ENCODE results near the gene RPL3. TPM values are rescaled to one million over a fixed set of nuclear protein-coding genes. Genes with fewer than 3 reads are reported as not detected.

RPL3 gene
- total RNA-seq, 6 experiments from 2014 or later, result 1,444 to 1,605 (median 1,488) TPM

GRCh38 chr22:39312410-39312809 is 7.0 kb downstream of the RPL3 start:
- Mint-ChIP-seq H3K27ac (peak overlapping the region; percentile 65; the same call in 1 of the 2 replicates), H3K4me1 (ENCODE audit: low read depth) (peaks cover 84% of the 10 kb centered on the region), H3K9me3 (no peaks in the 10 kb centered on the region), H3K36me3 (ENCODE audit: low read depth) (peaks cover 56% of the 10 kb centered on the region), H3K27me3 (ENCODE audit: insufficient read depth) (peaks cover 51% of the 10 kb centered on the region), H3K4me3 (peak overlapping the region; percentile 32; the same call in 1 of the 2 replicates)
- TF ChIP-seq, protein P1, sequence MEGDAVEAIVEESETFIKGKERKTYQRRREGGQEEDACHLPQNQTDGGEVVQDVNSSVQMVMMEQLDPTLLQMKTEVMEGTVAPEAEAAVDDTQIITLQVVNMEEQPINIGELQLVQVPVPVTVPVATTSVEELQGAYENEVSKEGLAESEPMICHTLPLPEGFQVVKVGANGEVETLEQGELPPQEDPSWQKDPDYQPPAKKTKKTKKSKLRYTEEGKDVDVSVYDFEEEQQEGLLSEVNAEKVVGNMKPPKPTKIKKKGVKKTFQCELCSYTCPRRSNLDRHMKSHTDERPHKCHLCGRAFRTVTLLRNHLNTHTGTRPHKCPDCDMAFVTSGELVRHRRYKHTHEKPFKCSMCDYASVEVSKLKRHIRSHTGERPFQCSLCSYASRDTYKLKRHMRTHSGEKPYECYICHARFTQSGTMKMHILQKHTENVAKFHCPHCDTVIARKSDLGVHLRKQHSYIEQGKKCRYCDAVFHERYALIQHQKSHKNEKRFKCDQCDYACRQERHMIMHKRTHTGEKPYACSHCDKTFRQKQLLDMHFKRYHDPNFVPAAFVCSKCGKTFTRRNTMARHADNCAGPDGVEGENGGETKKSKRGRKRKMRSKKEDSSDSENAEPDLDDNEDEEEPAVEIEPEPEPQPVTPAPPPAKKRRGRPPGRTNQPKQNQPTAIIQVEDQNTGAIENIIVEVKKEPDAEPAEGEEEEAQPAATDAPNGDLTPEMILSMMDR (IDR thresholded peaks at IDR 0.05), result no peak
- no peak for DNase-seq

- H3K27ac Mint-ChIP-seq, result peak overlapping the region; percentile 79
- peaks cover 78% of the 10 kb centered on the region for H3K4me1 Mint-ChIP-seq (ENCODE audit: low read depth)
- peaks cover 51% of the 10 kb centered on the region for H3K27me3 Mint-ChIP-seq (ENCODE audit: insufficient read depth)
- peaks cover 50% of the 10 kb centered on the region for H3K36me3 Mint-ChIP-seq (ENCODE audit: low read depth)
- no peaks in the 10 kb centered on the region for H3K9me3 Mint-ChIP-seq
- peak; percentile 20 for DNase-seq
- TF ChIP-seq, protein P1 (IDR thresholded peaks at IDR 0.05), result no peak
- peak overlapping the region; percentile 22 for H3K4me3 Mint-ChIP-seq
Observed at GRCh38 chr22:39311592-39312400, 7.6 kb downstream of the RPL3 start.

GRCh38 chr22:39309881-39310714 is 9.3 kb downstream of the RPL3 start:
- H3K27me3 Mint-ChIP-seq (ENCODE audit: insufficient read depth), result peaks cover 44% of the 10 kb centered on the region

DNA sequence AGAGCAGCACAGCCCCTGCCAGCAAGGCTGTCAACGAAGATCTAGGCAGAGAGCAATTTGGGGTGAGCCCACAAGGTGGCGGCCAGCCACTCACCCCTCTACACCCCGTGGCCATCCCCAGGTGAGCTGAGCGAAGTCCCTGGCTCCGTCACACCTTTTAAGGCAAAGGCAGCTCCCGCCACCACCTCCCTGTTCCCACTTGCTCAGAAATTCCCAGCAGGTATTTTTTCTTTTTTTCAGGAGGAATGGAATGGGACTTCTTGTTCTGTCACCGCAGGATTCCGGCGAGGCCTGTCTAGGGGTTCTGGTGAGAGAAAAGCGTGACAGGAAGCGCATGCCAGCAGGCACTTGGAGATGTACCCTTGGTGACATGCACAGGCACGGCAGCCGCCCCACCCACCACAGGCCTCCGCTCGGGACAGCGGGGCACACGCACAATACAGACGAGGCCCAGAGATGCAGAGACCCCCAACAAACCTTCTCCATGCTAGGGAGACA is 10.0 kb downstream of the RPL3 start:
- H3K36me3 Mint-ChIP-seq (ENCODE audit: low read depth), result peaks cover 27% of the 10 kb centered on the region
- H3K4me1 Mint-ChIP-seq (ENCODE audit: low read depth), result peaks cover 54% of the 10 kb centered on the region
- peaks cover 40% of the 10 kb centered on the region for H3K27me3 Mint-ChIP-seq (ENCODE audit: insufficient read depth)
- peak overlapping the region; percentile 83 for H3K4me3 Mint-ChIP-seq
- DNase-seq, result peak; percentile 39
- H3K27ac Mint-ChIP-seq, result peak overlapping the region; percentile 79
- no peaks in the 10 kb centered on the region for H3K9me3 Mint-ChIP-seq
- TF ChIP-seq, protein P1 (IDR thresholded peaks at IDR 0.05), result peak; percentile 65

More at GRCh38 chr22:39309881-39310714, 9.3 kb downstream of the RPL3 start:
- peak; percentile 76 for DNase-seq
- H3K36me3 Mint-ChIP-seq (ENCODE audit: low read depth), result peaks cover 34% of the 10 kb centered on the region
- H3K9me3 Mint-ChIP-seq, result no peaks in the 10 kb centered on the region
- peak overlapping the region; percentile 79 for H3K27ac Mint-ChIP-seq
- TF ChIP-seq, protein P1 (IDR thresholded peaks at IDR 0.05), result no peak
- peak overlapping the region; percentile 83 for H3K4me3 Mint-ChIP-seq
- peaks cover 61% of the 10 kb centered on the region for H3K4me1 Mint-ChIP-seq (ENCODE audit: low read depth)

DNA sequence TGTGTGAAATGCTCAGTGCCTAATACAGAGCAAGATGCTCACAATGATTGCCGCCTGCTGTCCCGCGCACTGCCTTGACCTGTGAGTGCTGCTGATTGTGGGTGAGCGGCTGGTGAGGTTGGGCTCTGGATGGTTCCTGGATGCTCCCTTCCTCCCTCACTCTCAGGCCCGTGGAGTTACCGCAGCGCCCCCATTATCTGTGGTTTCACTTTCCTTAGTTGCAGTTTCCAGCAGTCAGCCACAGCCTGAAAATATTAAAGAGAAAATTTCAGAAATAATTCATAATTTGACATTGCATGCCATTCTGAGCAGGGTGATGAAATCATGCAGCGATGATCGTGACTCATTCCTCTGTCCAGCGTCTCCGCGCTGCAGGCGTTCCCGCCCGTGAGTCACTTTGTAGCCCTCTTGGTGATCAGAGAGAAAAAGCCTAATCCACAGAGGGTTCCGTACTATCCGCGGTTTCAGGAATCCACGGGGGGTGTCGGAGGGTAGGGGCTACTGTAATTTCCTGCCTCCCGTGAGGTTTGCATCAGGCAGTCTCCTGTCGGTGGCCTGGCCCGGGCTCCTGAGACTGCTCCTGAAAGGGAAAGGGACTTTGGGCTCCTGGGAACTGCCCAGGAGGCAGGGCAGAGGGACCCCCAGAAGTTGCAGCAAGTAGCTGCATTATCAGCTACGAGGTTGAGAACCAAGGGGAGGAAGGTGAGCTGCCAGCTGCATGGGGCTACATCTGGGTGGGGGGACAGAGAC is 10.6 kb downstream of the RPL3 start:
- TF ChIP-seq, protein P1 (IDR thresholded peaks at IDR 0.05), result peak; percentile 32; the same call in 1 of the 2 replicates
- H3K4me3 Mint-ChIP-seq, result peak overlapping the region; percentile 83
- peaks cover 38% of the 10 kb centered on the region for H3K27me3 Mint-ChIP-seq (ENCODE audit: insufficient read depth)
- peaks cover 25% of the 10 kb centered on the region for H3K36me3 Mint-ChIP-seq (ENCODE audit: low read depth)
- no peaks in the 10 kb centered on the region for H3K9me3 Mint-ChIP-seq
- peaks cover 50% of the 10 kb centered on the region for H3K4me1 Mint-ChIP-seq (ENCODE audit: low read depth)
- DNase-seq, result peak; percentile 90
- H3K27ac Mint-ChIP-seq, result peak overlapping the region; percentile 79

All from HFFc6 (cell line).